GM12892 (cell line): ENCODE data around the gene NFKBIZ.

ENCODE experiments used
- POLR2A ChIP-seq: IDR thresholded peaks from 2 replicates; pipeline ENCODE4 v1.6.1; 2011; ENCODE audit warnings: low read depth, low read length, control low read depth
- POLR2AphosphoS5 ChIP-seq: IDR thresholded peaks from 2 replicates; pipeline ENCODE4 v1.6.1; 2011; ENCODE audit warnings: low read depth, low read length, control low read depth
- TAF1 ChIP-seq: IDR thresholded peaks from 2 replicates; pipeline ENCODE4 v1.6.1; 2011; ENCODE audit warnings: low read depth, mild to moderate bottlenecking, control low read depth, low read length, borderline replicate concordance

- no peak for TF ChIP-seq POLR2A
- TF ChIP-seq POLR2AphosphoS5: no peak
- no peak for TF ChIP-seq TAF1
These were observed 34.5 kb upstream of the NFKBIZ start for GRCh38 chr3:101814835-101815234.
